ENCODE results near the gene BTN1A1.
"Not testable (repeated sequence)": the region's sequence is repeated elsewhere in the genome, so short reads cannot be mapped to it uniquely, and the experiment has no call there.

BTN1A1 gene

GRCh38 chr6:26514984-26515383 lies 14.9 kb downstream of the BTN1A1 start:
- DNase-seq: no peak

DNA sequence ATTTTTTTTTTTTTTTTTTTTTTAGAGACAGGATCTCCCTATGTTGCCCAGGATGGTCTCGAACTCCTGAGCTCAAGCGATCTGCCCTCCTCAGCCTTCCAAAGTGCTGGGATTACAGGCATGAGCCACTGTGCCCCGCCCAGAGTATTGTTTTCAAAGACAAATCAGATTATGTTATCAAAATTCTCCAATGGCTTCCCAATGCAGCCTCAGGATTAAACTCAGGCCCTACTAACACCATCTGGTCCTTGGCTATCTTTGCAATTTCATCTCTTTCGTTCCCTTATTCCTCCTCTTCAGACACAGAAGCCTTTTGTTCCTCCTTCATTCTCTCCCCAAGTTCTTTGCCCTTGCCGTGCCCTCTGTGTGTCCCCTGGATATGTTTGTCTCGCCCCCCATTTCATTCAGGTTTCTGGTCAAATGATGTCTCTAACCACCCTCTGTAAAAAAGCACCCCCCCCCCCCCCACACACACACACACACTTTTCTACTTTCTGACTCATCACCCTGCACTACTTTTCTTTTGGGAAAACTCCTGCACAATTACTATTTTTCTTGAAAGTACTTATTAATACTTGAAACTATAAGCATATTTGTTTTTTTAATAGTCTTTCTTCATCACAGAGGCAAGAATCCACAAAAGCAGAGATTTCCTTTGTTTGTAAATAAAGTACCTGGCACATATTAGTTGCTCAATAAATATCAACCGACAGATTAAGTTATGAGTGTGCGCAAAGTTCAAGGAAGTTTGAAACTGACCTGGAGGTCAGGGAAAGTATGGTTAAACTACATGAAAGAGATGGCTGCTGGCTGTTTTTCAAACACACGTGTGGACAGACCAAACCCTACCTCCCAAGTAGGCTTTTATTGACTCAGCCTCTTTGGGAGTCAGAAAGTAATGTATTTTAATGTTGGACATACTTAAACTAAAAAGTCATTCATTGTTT lies 16.7 kb downstream of the BTN1A1 start:
- no peak for DNase-seq

GRCh38 chr6:26519359-26519758 lies 19.3 kb downstream of the BTN1A1 start:
- no peak for DNase-seq

GRCh38 chr6:26520237-26520849 lies 20.2 kb downstream of the BTN1A1 start:
- no peak for DNase-seq

DNA sequence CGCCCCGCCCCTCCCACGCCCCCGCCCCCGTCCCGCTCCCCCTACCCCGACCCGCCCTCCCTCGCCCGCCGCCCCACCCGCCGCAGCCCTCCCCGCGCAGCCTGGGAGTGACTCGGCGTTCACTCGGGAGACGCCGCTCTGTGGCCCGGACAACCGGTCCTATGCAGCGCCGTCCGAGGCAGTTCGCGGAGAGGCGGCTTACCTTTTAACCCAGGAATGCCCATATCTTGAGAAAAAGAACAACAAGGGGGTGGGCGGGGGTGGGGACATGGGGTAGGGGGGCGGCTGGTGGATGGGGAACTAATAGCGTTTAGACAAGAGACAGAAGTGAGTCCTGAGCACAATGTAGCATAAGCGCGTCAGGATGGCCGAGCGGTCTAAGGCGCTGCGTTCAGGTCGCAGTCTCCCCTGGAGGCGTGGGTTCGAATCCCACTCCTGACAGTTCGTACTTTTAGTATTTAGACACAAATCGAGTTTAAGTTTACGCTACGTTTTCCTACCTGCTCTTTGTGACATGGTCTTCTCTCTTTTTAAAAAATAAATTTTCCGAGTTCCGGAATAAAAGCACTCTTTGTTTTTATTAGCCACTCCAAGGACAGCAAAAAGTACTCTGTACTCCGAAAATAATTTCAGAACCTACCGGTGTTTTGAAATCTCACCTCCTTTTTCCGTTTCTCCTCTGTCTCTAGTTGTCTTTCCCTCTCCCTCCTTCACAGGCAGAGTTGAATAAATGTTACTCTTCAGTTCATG lies 20.9 kb downstream of the BTN1A1 start:
- peak; percentile 39 for DNase-seq

DNA sequence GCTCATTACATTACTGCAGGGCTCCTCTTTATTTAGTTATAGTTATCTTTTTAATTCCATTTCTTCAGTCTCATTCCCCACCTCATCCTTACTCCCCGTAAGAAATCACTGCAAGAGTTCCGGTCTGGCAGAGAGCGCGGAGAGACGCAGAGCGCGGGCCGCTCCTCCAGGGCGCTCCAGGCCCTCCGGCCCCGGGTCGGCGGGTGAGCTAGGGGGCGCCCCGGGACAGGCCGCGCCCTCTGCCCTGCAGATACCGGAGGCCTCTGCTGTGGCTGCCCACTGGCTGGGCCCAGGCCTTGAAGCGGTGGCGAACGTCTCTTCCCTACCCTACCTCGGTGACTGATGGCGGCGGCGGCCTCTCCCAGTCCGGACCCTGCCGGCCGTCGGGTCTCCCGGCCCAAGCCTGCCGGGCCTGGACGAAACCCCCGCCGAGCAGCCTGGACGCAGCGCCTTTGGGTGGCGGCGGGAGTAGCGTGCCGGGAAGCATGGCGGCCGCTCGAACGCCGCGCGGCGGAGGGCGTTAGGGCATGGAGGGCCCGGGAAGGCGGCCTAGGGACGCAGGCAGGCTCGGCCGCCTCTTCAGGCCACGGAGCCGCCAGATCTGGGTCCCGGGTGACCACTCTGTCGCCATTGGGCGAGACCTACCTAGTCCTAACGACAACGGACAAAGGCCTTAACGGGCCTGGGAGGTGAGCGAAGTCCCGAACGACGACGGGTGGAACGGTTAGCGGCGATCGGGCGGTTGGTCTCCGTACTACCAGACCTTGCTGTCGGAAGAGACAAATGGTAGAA lies 21.7 kb downstream of the BTN1A1 start:
- no peak for DNase-seq

DNA sequence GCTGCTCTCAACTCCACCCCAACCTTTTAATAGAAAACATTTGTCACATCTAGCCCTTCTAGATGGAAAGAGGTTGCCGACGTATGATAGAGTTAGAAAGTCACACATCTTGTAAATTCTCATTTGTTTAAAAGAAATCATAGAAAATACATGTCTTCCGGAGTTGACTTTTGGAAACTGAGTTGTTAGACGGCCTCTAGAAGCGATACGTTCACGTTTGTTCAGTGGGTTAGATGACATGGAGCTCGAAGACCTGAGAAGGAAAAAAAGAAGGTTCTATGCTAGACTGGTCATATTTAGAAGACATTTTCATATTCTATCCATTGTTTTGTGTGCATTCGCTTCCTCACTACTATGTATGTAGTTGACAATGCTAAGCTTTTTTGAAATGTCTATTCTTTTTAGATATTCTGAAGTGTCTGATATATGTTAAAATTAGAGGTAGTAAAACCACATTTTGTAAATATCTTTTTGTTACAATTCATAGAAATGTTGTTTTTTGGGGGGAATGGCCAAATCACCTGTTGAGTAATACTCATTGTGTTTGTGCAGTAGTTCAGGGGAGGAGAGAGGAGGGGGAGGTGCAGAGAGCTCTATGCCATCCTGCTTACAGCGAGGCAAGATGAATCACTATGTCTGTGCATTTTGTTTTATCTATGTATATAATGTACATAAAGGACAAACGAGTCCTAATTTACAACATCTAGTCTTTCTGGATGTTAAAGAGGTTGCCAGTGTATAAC lies 22.6 kb downstream of the BTN1A1 start:
- not testable (repeated sequence) for DNase-seq

- DNase-seq: not testable (repeated sequence)
These were observed 24.2 kb downstream of the BTN1A1 start for GRCh38 chr6:26524314-26524713.

DNA sequence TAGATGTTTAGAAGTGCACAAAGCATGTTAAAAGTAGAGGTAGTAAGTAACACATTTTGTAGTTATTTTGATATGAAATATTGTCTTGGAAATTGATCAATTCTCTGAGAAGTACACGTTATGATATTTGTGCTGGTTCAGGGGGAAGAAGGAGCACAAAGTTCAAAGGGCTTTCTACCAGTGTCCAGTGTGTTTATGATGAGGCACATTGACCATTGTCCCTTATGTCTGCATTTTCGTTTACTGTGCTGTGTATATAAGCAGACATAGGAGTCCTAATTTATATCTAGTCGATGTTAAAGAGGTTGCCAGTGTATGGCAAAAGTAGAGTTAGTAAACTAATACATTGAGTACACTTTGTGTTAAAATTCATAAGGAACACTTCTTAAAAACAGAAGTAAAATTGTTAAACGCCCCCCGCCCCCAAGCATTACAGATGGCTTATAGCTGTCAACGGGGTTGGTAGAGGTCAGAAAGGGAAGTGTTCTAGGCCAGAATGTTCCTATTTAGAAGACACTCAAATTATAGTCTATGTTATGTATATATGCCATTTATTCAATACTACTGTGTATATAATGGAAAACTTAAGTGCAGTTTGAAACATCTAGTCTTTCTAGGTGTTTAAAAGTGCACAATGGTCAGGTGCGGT lies 24.7 kb downstream of the BTN1A1 start:
- DNase-seq: no peak

- no peak for DNase-seq
These were observed 25.7 kb downstream of the BTN1A1 start for GRCh38 chr6:26525838-26526237.

DNA sequence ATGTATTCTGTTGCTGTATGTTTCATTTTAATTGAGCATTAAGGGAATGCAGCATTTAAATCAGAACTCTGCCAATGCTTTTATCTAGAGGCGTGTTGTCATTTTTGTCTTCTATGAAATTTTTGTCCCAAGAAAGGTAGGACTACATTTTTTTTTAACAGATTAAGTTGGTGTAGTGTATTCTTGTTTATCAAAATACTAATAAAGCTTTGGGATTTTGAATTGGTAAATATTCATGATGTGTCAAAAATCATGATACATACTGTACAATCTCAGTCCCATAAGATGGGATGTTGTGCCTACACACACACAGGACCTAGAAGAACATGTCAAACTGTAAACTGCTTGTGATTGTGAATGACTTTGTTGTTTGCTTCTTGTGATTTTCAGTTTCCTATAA lies 26.8 kb downstream of the BTN1A1 start:
- DNase-seq: no peak

DNA sequence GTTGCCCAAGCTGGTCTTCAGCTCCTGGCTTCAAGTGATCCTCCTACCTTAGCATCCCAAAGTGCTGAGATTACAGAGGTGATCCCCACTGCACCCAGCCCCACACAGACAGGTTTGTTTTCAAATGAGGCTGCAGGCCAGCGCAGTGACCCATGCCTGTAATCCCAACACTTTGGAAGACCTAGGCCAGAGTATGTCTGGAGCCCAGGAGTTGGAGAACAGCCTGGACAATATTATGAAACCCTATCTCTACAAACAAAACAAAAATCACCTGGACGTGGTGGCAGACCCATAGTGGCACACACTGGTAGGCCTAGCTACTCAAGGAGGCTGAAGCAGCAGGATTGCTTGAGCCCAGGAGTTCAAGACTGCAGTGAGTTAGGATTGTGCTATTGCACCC lies 30.1 kb downstream of the BTN1A1 start:
- no peak for DNase-seq

- DNase-seq: no peak
These were observed 31.8 kb downstream of the BTN1A1 start for GRCh38 chr6:26531897-26532296.

DNA sequence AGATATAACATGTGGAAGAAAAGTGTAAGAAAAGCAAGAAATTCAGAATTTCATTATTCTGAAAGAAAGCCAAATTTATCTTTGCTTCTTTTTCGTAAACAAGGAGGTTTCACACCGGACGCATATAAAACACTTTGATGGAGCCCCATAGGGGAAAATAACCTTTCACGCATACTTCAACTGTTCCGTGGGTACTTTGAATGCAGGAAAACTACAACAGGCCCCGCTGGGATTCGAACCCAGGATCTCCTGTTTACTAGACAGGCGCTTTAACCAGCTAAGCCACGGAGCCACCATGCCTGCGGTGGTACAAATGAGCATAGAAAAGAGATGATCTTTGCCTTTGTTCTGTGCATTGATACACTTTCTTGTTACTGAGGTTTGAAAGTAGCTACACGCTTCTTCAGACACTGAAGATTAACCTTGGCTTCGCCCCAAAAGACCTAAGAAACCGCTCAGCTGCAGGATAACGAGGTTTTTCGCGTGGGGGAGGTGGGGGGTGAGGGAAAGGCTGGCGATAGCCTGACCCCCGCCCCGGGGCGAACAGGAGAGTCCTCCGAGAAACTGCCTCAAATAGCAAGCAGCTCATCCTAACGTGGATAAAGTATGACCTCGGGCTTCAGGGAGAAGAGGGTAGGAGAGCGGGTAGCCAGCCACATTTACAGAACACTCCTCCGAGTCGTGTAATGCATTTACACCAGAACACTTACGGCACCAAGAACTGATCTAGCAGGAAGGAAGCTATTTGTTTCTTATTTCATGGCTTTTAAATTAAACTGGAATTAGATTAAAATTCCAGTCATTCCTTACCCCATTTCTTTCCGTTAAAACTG lies 32.8 kb downstream of the BTN1A1 start:
- peak; percentile 72 for DNase-seq

DNA sequence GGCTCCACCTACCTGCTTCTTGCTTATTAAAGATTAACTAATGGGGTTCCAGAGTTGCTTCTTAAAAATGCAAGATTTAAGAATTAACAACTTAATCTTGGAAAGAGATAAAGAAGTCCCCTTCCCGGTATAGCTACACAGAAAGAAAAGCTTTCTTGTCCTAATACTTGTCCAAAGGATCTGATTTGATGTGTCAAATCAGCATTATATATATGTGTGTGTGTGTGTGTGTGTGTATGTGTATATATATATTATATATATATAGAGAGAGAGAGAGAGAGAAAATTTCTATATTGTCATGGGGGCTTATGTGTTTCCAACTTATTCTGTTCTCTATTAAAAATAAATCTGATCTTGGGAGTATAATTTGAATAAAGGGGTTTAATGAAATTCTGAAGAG lies 33.4 kb downstream of the BTN1A1 start:
- no peak for DNase-seq

DNA sequence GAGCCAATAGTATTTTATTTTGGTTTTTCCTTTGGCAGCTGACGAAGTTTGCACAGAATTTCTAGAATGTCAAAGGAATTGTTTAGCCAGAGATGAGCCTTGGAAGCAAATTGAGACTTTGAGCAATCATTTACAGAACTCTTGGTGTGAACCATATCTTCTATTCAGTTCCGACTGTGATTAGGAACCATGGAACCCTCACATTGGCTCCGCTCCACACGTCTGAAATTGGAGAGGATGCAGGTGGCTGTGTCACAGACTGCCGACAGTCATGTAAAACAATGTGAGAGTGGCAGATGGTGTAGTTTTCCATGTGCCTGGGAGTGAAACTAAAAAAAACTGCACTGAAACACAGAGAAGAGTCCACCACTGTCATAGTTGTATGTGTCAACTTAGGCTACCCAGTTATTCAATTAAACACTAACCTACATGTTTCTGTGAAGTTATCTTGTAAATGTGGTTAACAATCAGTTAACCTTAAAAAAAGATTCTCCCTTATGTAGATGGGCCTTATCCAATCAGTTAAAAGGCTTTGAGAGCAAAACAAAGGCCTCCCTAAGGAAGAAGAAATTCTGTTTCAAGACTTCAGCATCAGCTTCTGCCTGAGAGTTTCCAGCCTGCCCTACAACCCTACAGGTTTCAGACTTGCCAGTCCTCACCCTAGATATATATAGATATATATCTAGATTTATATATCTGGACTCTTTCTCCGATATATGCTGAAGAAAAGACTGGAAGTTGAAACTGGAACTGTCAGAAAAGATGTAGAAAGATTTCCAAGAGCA lies 34.8 kb downstream of the BTN1A1 start:
- peak; percentile 12 for DNase-seq

DNA sequence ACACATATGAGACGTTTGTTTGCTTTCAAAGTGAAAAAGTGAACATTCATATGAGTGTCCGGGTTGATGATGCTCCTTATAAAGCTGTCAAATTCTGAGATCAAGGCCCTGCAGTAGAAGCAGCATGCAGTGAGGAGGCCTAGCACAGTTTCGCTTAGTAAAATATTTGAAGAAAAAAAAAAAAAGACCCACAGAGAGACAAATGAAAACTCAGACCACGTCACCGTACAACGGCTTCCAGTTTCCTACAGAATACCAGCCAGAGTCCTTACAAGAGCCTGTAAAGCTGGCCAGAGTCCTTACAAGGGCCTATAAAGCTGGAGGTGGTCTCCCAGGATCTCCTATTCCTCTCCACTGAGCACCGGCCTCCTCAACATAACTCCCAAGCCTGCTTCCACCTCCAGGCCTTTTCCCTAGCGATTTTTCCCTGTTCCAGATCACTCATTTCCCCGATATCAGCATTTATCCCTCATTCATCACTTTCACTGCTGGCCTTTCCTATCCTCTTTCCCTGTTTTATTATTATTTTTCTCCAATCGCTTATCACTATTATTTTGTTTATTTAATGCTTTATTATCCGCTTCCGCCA lies 36.6 kb downstream of the BTN1A1 start:
- DNase-seq: no peak

DNA sequence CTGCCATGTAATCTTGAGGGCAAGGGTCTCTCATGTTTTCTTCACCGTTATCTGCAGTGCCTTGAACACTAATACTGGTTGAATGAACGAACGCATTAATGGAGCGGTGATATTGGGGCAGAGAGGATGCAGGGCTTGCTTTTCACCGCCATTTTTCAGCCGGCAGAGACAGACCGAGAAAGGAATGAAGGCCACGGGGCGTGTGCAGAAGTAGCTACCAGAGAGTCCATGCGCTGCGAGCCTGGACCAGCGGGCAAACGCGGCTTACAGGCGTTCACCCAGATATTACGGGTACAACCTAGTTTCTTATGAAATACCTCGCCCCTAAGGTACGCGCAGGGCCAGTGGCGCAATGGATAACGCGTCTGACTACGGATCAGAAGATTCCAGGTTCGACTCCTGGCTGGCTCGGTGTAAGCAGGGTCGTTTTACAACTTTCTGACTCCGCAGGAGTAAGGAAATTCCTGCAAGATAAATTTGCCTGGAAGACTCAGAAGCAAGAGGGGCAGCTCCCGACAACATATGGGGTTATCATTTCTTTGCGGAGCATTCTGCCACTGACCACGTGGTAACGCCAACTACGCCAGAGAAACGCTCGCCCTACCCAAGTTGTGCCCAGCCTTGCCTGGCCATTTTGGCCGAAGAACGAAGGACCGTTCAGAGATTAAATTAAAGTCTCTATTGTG lies 37.2 kb downstream of the BTN1A1 start:
- DNase-seq: peak; percentile 50
